ENCODE measurements around the gene NIM1K. TPM values are rescaled to one million over a fixed set of nuclear protein-coding genes. Genes with fewer than 3 reads are reported as not detected.

NIM1K gene
- total and polyA plus RNA-seq, 2 of the 13 experiments (the other 11 are each of a cell fraction or from before 2014, with no cell fraction given) = 0.04 TPM; not detected in 1

- TF ChIP-seq PRDM15 (CRISPR knock-in tag; IDR thresholded peaks at IDR 0.05) (no peak), PHF20 (CRISPR knock-in tag; IDR thresholded peaks at IDR 0.05) (no peak), MAX (IDR thresholded peaks at IDR 0.05) (0 out of 2 replicates have a peak, but pooled peaks have one; percentile 8), ZNF414 (CRISPR knock-in tag; IDR thresholded peaks at IDR 0.05) (0 out of 2 replicates have a peak, but pooled peaks have one; percentile 31), MTA3 (CRISPR knock-in tag; IDR thresholded peaks at IDR 0.05) (no peak), YEATS4 (CRISPR knock-in tag; IDR thresholded peaks at IDR 0.05; ENCODE audit: borderline replicate concordance) (no peak), RAD51 (IDR thresholded peaks at IDR 0.05; ENCODE audit: borderline replicate concordance) (no peak), GTF2F1 (IDR thresholded peaks at IDR 0.05; ENCODE audit: low read length) (no peak), POLR2AphosphoS2 (IDR thresholded peaks at IDR 0.05; ENCODE audit: low read depth, low read length) (peak; percentile 46; the same call in 1 of the 2 replicates), ZNF737 (CRISPR knock-in tag; IDR thresholded peaks at IDR 0.05; ENCODE audit: borderline replicate concordance) (no peak), ZNF691 (CRISPR knock-in tag; IDR thresholded peaks at IDR 0.05; ENCODE audit: borderline replicate concordance, low read depth) (no peak), POLR2A (IDR thresholded peaks at IDR 0.05; ENCODE audit: insufficient read depth in 1 of 2, low read depth in 2 of 2, low read length in 2 of 2) (peak; percentile 38 to 57), BATF2 (CRISPR knock-in tag; IDR thresholded peaks at IDR 0.05) (no peak), GPN1 (CRISPR knock-in tag; IDR thresholded peaks at IDR 0.05; ENCODE audit: borderline replicate concordance) (no peak), ZHX2 (IDR thresholded peaks at IDR 0.05; ENCODE audit: low read depth) (no peak), ZHX2 (CRISPR knock-in tag; IDR thresholded peaks at IDR 0.05; ENCODE audit: borderline replicate concordance) (no peak)
Measured at GRCh38 chr5:43286623-43287022, 94.6 kb downstream of the NIM1K start (continued).
